NOMO-1 treated with DMSO at 0.1 percent for 48 hours (cell line): ENCODE data around the gene WASHC4.

Source experiments
- DNase-seq: peaks from one replicate; lab custom pipeline; 2025; ENCODE audit not compliant: unreplicated experiment; lab: John Stamatoyannopoulos, UW

WASHC4 gene

DNA sequence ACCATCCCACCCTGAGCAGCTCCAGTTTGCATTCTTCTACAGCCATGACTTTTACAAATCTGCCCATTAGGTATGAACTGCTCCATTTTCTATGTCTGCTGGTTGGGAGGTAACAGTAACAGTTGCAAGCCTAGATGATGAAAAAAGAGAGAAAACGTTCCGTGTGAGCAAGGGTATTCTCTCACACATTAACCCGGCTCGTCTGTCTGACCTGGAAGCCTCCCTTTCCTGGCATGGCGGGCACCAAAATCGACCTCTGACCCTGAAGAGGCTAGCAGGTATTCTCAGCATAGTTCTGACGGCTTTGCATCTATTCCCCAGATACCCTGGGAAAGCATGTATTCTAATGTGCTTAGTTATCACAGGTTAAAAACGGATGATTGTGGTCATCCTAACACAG, 96.6 kb downstream of the WASHC4 start:
- DNase-seq, result no peak

DNA sequence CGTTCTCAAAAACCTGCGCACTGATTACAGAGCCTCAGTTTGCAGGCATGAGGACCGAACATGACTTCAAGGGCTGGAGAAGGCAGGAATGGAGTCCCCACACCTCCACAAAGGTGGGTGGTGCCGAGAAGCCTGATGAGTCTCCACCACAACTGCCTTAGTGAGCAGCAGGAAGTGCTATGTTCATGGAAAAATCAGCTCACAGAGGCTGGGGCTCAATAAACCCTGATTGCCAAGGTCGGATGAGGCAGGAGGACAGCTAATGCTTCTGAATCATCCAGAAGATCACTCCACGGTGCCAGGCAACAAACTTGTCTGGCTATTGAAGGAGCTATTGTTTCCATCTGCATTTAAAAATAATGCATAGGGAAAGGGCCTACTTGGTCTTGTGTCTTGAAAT, 97.4 kb downstream of the WASHC4 start:
- no peak for DNase-seq

GRCh38 chr12:105205322-105206048, 98.0 kb downstream of the WASHC4 start:
- no peak for DNase-seq

DNA sequence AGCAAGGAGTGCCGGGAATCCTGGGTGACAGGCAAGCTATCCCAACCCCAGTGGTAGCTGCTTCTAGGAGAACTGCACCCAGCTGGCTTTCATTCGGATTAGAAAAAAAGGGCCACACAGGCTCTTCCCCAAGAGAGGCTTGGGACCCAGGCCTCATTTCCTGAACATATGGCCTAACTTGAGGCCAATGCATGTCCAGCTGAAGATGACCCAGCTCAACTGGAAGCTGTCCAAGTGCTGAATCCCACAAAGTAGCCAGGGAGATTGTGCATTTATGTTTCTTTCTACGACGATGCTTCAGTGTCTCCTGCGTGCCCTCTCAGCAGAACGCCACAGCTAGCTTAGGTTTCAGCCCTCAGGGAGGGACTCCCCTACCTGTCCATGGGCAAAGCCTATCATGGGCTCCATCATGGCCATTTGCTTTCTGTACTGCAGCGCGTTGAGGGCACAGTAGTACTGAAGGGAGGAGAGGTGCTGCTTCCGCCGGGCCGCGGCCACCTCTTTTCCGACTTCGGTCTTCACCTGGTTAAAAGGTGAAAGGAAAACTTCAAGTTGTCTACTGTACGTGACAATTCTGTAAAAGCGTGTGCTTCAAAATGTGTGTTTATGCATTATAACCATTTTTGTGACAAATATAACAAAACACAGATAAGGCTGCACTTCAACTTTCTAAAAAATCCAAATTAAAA, 99.3 kb downstream of the WASHC4 start:
- no peak for DNase-seq

DNA sequence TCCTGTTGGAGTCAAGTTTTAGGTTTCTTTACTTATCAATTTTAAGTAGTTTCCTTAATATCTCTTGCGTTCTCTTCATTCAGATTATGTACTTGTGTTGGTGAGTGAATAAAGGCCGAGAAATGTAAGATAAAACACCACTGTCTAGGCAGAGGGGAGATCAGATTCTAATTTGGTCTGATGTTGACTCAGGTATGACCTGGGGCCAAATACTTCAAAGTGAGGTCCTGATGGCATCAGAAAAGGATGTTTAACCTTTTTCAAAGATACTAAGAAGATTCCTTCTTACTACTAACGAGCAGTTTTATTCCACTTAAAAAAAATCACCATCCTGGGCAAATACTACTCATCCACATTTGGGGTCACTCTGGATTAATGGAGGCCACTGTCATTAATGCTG, 101.6 kb downstream of the WASHC4 start:
- no peak for DNase-seq

DNA sequence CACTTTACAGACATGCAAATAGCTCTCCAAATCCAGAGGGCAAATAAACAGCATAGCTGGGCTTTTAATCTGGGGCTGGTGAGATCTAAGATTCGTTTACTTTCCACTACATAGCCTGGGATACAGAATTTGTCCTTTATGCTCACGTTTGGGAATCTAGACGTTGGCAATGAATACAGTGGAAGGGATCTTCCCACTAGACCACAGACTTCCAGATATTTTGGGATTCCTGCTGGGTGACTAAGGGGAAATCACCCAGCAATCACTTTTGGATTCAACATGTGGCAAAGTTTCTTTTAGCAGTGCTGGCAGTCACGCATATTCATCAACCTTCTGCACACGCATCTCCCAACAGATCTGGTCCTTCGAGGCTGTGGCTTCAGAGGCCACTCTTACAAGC, 104.9 kb downstream of the WASHC4 start:
- no peak for DNase-seq

DNA sequence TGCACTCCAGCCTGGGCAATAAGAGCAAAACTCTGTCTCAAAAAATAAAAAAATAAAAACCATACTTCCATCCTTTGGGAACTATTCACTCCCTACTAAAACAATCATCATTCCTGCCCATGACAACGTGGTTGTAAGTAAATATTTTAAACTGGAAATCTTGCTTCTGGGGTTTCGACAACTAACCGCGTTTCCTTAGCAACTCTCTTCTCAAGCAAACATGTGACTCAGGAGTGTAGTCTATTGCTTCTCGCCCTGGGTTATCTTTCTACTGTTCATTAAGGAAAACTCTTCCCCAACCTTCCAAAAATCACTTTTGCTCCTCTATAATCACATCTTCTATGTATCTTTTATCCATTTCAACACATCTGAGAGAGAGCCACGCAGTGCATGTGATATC, 106.6 kb downstream of the WASHC4 start:
- DNase-seq, result no peak

GRCh38 chr12:105214670-105215375, 107.3 kb downstream of the WASHC4 start:
- DNase-seq, result no peak

DNA sequence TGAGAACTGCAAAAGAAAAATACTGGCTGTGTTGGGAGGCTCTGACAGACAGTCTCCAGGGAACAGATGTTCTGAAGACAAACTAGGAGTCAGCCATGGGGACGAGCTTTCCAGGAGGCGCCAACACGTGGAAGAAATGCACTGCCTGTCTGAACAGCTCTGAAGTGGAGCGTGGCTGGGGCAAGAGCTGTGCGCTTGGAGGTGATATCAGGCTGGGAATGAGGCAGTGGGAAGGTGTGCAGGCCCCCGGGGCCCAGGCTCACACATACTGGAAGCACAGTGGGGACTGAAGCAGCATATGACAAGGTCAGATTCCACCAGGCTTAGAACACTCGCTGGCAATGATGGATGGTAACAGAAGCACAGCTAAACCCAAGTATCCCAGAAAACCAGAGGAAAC, 110.9 kb downstream of the WASHC4 start:
- DNase-seq, result no peak
